Activated naive CD8-positive, alpha-beta T cell treated with anti-CD3 and anti-CD28 coated beads, Interleukin-2, amount 10 ng/mL, durations not matched to agents 7 days and 5 days (primary cell): Measurements from ENCODE around the gene LAMTOR2. TPM values are rescaled to one million over a fixed set of nuclear protein-coding genes. Genes with fewer than 3 reads are reported as not detected.

Experiments used
- ATAC-seq: fragments of 150-1000 bp; cut with Tn5 transposase; one replicate; pipeline ENCODE4 v1.10.0; 2021; ENCODE audit warnings: low read depth, moderate library complexity
- POLR2A ChIA-PET: fragments of 350-600 bp; sonication (Branson Sonifier 250); formaldehyde crosslinking; loops from one replicate; lab custom pipeline; 2021; ENCODE audit warnings: antibody characterized with exemption; lab: Charles Lee
- DNase-seq: peaks from one replicate; pipeline ENCODE4 v3.0.0; 2021
- H3K27ac Mint-ChIP-seq: one replicate; pipeline ENCODE4 v1.8.0; 2022; ENCODE audit warnings: mild to moderate bottlenecking, mixed read lengths
- H3K27me3 Mint-ChIP-seq: one replicate; pipeline ENCODE4 v1.8.0; 2022; ENCODE audit warnings: mild to moderate bottlenecking, moderate library complexity, mixed read lengths
- H3K36me3 Mint-ChIP-seq: one replicate; pipeline ENCODE4 v1.8.0; 2021; ENCODE audit warnings: mild to moderate bottlenecking, mixed read lengths
- H3K4me1 Mint-ChIP-seq: one replicate; pipeline ENCODE4 v1.8.0; 2021; ENCODE audit warnings: mixed read lengths
- H3K4me3 Mint-ChIP-seq: one replicate; pipeline ENCODE4 v1.8.0; 2022; ENCODE audit warnings: mild to moderate bottlenecking, moderate library complexity, mixed read lengths
- H3K9me3 Mint-ChIP-seq: one replicate; pipeline ENCODE4 v1.8.0; 2021; ENCODE audit warnings: mixed read lengths
- total RNA-seq, 2 experiments: library from RNA; stranded (reverse); gene quantifications; one replicate each; pipeline ENCODE4 v1.2.3, GENCODE V29; 2021

The LAMTOR2 gene
- total RNA-seq, 2 experiments from 2014 or later: 50.9 to 52.6 TPM

DNA sequence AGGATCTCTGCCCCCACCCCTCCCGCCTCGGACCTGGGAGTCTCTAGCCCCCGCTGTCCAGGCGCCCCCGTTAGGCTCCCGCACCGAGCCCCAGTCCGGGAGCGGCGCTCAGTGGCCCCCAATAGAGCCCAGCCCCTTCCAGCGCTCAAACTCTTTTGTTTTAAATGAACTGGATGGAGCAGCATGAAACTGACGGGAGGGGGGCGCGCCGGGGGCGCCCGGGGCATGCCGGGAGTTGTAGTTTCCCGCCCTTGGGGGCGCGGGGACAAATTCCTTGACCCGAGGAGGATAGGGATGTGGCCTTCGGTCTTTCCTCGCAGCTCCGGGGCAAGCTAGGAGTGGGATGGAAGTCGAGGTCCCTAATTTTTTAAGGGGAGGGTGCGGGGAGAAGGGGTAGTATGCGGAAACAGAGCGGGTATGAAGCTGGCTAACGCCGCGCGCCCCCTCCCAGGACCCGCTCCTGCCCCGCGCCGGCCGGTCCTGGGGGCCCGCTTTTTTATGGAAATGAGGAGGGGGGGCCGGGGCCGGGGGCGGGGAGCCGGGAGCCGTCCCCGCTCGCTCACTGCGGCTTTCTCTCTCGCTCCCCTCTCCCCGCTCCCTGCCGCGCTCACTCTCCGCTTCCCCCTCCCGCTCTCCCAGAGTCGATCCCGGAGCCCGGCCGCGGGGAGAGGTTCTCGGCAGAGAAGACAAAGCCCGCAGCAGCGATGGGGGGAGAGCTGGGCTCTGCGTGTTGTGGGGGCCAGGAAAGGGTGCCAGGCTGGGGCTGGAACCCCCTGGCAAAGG lies 27.9 kb downstream of the LAMTOR2 start, which contains the start of gene MEX3A:
Gene MEX3A (minus strand): TSS at position 157 of the 783 bp plus-strand sequence. CDS start 467 bp downstream, outside the sequence.
- no peaks in the 10 kb centered on the region for H3K36me3 Mint-ChIP-seq
- POLR2A ChIA-PET: interaction anchor here (1.1 kb wide), 2 partner anchors 22 to 130 kb away, joined by 3 read pairs; partner anchors contain the start of gene PMF1
- peak; percentile 73 for DNase-seq
- H3K4me1 Mint-ChIP-seq: peaks cover 4% of the 10 kb centered on the region
- ATAC-seq: peak; percentile 77
- H3K27me3 Mint-ChIP-seq: peaks cover 77% of the 10 kb centered on the region
- H3K27ac Mint-ChIP-seq: no peak within 1 kb of the TSS
- H3K9me3 Mint-ChIP-seq: no peaks in the 10 kb centered on the region
- peak within 1 kb of the TSS; percentile 84 for H3K4me3 Mint-ChIP-seq

DNA sequence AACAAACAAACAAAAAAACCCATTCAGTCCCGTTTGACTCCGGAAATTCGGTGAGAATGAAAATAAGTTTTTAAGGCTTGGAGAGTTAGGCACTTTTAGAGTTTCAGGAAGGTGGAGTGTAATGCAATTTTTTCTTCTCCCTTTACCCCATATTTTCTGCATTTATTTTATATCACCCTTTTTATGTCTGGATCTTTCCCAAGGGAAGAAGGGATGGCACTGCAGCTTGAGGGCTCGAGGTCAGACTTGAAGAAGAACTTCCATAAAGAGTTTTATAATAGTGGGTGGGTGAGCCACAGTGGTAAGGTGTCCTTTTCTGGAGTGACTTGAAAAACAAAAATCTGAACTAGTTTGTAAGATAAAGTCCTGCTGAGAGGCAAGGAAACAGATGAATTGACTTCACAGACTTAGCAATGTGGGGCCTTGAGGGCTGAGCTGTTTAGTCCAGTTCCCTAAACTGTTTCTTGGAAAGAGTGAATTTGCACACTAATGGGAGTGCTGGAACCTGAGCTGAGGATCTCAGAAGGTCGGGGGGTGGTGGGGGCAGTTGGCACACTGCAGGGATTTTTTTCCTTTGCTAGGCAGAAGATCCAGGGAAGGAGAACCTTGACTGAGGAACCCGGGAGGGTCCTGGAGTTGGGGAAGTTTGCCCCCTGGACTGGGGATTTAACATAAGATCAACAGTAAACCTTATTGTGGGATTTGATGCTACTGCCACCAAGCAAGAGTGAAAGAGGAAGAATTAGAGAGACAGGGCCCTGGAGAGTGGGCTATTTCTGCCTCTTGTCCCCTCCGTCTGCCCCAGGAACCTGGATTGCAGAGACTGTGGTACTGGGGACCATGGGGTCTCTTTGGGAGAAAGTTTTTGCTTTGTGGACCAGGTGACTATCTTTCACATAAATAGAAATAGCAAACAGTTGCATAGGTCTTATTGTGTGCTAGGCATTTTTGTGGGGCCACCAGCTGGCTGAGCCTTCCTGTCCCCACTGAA lies 29.5 kb downstream of the LAMTOR2 start:
- peak overlapping the region; percentile 58 for H3K4me3 Mint-ChIP-seq
- no peak overlapping the region for H3K27ac Mint-ChIP-seq

DNA sequence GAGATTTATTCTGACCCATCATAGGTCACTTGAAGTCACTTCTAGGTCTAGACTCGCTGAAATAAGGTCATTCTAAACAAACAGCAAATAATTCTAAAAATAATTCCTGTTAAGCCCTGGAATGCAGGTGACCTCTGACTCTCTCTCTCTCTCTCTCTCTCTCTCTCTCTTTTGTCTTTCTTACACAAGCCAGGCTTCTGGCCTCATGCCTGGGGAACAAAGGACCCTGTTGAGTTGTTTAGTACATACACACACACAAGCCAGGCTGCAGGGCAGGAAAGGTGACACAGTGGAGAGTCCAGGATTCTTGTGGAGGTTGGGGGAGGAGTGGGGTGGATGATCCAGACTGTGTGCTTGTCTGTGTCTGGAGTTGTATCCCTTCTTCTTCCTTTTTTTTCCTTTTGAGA lies 31.7 kb downstream of the LAMTOR2 start:
- Mint-ChIP-seq H3K36me3 (no peaks in the 10 kb centered on the region), H3K27me3 (peaks cover 65% of the 10 kb centered on the region), H3K4me3 (no peak overlapping the region), H3K27ac (no peak overlapping the region), H3K9me3 (no peaks in the 10 kb centered on the region), H3K4me1 (peaks cover 5% of the 10 kb centered on the region)
- no peak for ATAC-seq
- no peak for DNase-seq
- POLR2A ChIA-PET: no interaction called here

More for the DNA sequence above, 29.5 kb downstream of the LAMTOR2 start:
- POLR2A ChIA-PET: interaction anchor here (1.1 kb wide), 1 partner anchor 21 kb away, joined by 3 read pairs; no protein-coding TSS in a partner anchor
- Mint-ChIP-seq H3K9me3 (no peaks in the 10 kb centered on the region), H3K36me3 (no peaks in the 10 kb centered on the region), H3K4me1 (peaks cover 4% of the 10 kb centered on the region), H3K27me3 (peaks cover 73% of the 10 kb centered on the region)
- DNase-seq: no peak
- no peak for ATAC-seq

DNA sequence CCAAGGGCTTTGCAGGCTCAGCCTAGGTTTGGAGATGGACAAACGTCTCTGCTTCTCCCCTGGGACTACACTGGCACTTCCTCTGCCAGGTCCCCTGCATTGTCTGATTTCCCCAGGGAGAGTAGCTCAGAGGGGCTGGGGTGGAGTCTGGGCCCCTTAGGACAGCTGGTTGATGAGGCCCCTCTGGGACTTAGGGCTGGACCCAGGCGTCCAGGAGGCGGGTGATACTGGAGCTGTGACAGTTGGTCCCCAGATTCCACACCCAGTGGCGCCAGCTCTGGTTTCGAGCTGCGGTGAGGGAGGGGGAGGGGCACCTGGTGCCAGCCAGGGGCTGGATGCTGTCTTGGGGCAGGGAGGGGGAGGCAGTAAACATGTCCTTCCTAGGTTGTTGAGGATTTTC lies 35.1 kb downstream of the LAMTOR2 start:
- POLR2A ChIA-PET: no interaction called here
- Mint-ChIP-seq H3K9me3 (no peaks in the 10 kb centered on the region), H3K27me3 (peaks cover 60% of the 10 kb centered on the region), H3K4me3 (no peak overlapping the region), H3K27ac (no peak overlapping the region), H3K4me1 (peaks cover 1% of the 10 kb centered on the region), H3K36me3 (no peaks in the 10 kb centered on the region)
- no peak for DNase-seq
- ATAC-seq: no peak

DNA sequence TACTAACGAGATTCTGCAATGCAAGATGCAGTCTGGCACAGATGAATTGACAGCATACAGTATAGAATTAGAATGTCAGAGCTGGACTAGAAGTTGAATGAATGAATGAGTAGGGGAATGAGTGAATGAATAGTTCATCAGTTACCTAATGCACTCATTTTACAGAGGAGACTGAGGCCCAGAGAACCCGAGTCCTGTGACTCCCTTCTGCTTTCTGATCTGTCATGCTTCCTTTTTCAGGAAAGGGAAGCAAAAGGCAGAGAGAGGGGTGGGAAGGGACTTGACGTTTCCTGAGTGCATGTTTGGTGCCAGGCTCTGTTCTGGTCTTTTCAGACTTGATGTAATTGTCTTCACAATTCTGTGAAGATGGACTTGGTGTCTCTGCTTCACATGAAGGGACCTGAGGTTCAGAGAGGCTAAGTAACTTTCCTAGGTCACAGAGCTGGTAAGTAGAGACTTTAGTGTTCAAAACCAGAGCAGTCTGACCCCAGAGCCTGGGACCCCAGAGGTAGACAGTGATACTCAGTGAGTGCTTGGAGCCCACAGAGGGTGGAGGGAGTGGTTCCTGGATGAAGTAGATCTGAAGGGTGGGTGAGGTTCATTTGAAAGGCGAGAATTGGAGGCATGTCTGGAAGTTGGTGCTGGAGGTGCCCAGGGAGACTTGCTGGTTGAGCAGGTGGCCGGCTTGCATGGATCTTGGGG lies 35.7 kb downstream of the LAMTOR2 start:
- DNase-seq (no peak), ATAC-seq (peak; percentile 28)
- Mint-ChIP-seq H3K27me3 (peaks cover 59% of the 10 kb centered on the region), H3K27ac (no peak overlapping the region), H3K9me3 (no peaks in the 10 kb centered on the region), H3K4me3 (no peak overlapping the region), H3K36me3 (no peaks in the 10 kb centered on the region), H3K4me1 (peaks cover 1% of the 10 kb centered on the region)
- POLR2A ChIA-PET: interaction anchor here (1.0 kb wide), 1 partner anchor 39 kb away, joined by 3 read pairs; no protein-coding TSS in a partner anchor

DNA sequence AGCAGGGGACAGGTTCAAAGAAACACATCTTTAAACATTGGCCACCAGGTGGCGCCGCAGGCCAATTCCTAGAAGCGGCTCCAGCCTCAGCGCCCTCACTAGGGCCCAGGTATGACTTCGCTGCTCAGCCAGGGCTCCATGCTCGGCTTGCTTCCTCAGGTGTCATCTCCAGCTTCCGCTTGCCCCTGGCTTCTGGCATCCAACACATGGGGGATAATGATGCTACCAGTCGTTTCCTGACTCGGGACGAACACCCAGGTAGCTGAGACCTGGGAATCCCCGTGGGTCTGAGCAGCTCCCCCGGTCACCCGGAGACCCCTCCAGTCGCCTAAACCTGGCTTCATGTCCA lies 36.2 kb downstream of the LAMTOR2 start:
- H3K9me3 Mint-ChIP-seq: no peaks in the 10 kb centered on the region
- no peak overlapping the region for H3K27ac Mint-ChIP-seq
- no peak overlapping the region for H3K4me3 Mint-ChIP-seq
- peaks cover 5% of the 10 kb centered on the region for H3K4me1 Mint-ChIP-seq
- ATAC-seq (peak; percentile 97), DNase-seq (peak; percentile 91)
- POLR2A ChIA-PET: interaction anchor here (1.0 kb wide), 1 partner anchor 39 kb away, joined by 3 read pairs; no protein-coding TSS in a partner anchor
- H3K27me3 Mint-ChIP-seq: peaks cover 59% of the 10 kb centered on the region
- H3K36me3 Mint-ChIP-seq: no peaks in the 10 kb centered on the region

DNA sequence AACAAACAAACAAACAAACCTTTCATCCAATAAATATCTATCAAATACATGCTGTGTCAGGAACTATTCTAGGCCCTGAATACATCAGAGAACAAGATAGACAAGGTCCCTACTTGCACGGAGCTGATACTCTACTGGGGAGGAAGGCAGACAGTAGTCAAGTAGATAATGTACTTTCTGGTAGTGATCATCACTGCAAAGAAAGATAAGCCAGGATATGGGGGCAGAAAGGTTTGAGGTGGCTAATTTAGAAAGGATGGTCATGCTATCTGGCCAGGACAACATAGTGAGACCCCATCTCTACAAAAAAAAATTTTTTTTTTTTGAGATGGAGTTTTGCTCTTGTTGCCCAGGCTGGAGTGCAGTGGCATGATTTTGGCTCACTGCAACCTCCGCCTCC lies 37.0 kb downstream of the LAMTOR2 start:
- no peak overlapping the region for H3K27ac Mint-ChIP-seq
- POLR2A ChIA-PET: interaction anchor here (0.7 kb wide), 1 partner anchor 38 kb away, joined by 3 read pairs; no protein-coding TSS in a partner anchor
- H3K27me3 Mint-ChIP-seq: peaks cover 56% of the 10 kb centered on the region

DNA sequence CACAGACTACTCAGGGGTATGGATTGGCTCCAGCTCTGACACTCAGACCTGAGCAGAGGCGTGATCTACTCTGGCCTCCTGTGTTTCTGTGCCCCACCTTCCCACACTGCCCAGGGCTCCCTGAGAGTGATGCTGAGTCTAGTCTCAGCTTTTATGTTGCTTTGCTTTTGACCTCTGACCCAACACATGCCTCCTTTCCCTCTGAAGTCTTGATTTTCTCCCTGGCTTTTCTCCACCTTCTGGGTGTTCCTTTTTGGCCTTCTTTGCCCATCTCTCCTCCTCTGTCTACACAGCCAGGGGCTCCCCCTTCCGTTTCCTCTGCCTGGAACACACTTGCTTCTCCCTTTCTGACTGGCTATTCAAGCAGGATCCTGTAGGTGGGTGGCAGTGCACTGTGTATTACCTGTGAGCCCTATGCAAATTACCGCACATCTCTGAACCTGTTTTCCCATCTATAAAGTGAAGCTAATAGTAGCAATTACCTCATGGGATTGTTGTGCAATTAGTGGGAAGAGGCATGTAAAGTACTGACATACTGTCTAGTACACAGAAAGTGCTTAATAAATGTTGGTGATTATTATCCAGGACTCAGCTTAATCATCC lies 41.4 kb downstream of the LAMTOR2 start:
- Mint-ChIP-seq H3K27ac (no peak overlapping the region), H3K4me3 (no peak overlapping the region)
- POLR2A ChIA-PET: interaction anchor here (5.0 kb wide), 1 partner anchor 32 kb away, joined by 44 read pairs; no protein-coding TSS in a partner anchor

More for the DNA sequence above, 37.0 kb downstream of the LAMTOR2 start:
- ATAC-seq (no peak), DNase-seq (no peak)
- no peak overlapping the region for H3K4me3 Mint-ChIP-seq
- H3K36me3 Mint-ChIP-seq: no peaks in the 10 kb centered on the region
- no peaks in the 10 kb centered on the region for H3K9me3 Mint-ChIP-seq
- peaks cover 13% of the 10 kb centered on the region for H3K4me1 Mint-ChIP-seq

DNA sequence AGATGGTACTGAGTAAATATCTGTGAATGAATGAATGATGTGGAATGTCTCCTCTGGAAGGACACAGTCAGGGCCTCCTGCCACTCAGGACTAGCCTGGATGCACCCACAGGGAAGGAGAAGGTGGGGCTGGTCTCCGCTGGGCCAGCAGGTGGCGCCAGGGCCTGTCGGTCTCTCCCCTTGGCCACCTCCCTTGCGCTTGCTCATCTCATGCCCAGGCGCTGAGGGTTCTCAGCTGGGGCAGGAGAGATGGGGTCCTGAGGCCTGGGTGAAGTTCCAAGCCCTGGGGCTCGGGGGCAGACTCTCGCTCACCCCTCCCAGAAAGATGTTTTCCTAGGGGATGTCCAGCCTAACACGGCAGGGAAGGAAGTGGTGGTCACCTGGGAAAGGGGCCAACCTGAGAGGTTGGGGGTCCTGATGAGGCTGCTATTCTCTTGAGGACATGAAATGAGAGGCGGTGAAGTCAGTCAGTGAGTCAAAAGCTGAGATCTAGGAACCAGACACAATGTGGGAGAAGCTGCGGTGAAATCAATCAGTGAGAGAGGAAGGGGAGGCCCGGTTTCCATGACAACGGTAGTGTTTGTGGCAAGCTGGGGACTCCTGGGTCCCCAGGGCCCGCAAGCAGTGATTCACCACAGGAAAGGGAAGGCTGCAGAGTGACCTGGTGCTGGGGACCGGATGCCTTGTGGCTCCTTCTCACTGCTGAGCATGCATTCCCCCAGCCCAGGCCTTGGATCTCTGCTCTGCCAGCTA lies 42.2 kb downstream of the LAMTOR2 start:
- H3K4me1 Mint-ChIP-seq: peaks cover 34% of the 10 kb centered on the region
- POLR2A ChIA-PET: interaction anchor here (1.2 to 5.0 kb wide), 2 partner anchors 31 to 116 kb away, joined by 3 to 44 read pairs; partner anchors contain the start of gene PMF1
- peaks cover 56% of the 10 kb centered on the region for H3K27me3 Mint-ChIP-seq
- H3K9me3 Mint-ChIP-seq: no peaks in the 10 kb centered on the region
- no peak overlapping the region for H3K27ac Mint-ChIP-seq
- H3K4me3 Mint-ChIP-seq: peak overlapping the region; percentile 31
- H3K36me3 Mint-ChIP-seq: no peaks in the 10 kb centered on the region
- DNase-seq (peak; percentile 82), ATAC-seq (peak; percentile 80)

More for the DNA sequence above, 41.4 kb downstream of the LAMTOR2 start:
- peaks cover 32% of the 10 kb centered on the region for H3K4me1 Mint-ChIP-seq
- H3K9me3 Mint-ChIP-seq: no peaks in the 10 kb centered on the region
- DNase-seq (no peak), ATAC-seq (no peak)
- H3K36me3 Mint-ChIP-seq: no peaks in the 10 kb centered on the region
- peaks cover 57% of the 10 kb centered on the region for H3K27me3 Mint-ChIP-seq

DNA sequence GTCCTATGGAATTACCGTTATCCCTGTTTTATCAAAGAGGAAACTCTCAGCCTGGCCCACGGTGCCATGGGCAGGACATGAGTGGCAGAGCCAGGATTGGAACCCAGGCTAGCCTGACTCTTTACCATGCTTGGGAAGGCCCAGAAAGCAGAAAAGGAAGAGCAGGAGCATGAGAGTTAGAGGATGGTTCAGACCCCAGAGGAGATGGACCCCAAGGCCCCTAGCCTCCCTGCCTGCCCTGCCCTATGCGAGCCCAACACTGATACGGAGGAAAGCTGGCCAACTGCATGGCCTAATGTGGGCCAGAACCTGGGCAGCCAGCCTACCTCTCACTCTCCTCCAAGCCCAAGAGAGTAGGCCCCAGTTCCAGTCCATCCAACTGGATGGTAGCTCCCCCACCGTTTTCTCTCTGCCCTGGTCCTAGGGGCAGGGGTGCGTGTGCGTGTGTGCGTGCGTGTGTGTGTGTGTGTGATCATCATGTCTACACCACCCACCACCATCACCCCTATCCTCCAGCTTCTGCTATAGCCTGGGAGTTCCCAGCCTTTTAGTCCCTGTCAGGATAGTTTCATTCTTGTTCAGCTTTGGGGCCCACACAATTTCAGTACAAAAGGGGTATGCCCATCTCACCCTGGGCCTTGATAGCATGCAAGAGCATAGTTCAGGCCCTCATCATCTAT lies 43.1 kb downstream of the LAMTOR2 start:
- Mint-ChIP-seq H3K36me3 (no peaks in the 10 kb centered on the region), H3K27me3 (peaks cover 59% of the 10 kb centered on the region), H3K27ac (no peak overlapping the region), H3K4me1 (peaks cover 34% of the 10 kb centered on the region), H3K4me3 (no peak overlapping the region), H3K9me3 (no peaks in the 10 kb centered on the region)
- DNase-seq (no peak), ATAC-seq (peak; percentile 8)
- POLR2A ChIA-PET: interaction anchor here (1.1 to 5.0 kb wide), 3 partner anchors 20 to 115 kb away, joined by 3 to 44 read pairs (median 6); partner anchors contain the start of gene PMF1

DNA sequence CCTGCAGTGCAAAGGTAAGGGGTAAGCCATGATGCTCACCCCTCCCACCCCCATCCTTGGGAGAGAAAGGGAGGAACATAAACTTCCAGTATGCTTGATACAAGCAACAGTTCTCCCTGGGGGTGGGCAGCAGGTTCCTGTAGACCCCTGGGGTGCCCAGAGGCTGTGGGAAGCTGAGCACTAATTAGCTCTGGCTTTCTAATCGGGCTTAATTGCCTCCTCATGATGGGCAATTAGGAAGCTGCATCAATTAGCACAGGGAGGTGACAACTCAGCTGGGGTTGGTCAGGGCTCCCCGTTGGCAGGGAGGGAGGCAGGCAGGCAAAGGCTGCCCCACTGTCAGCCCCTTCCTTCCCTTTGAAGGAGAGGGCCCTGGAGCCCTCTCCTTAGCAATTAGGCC lies 44.2 kb downstream of the LAMTOR2 start:
- Mint-ChIP-seq H3K9me3 (no peaks in the 10 kb centered on the region), H3K36me3 (no peaks in the 10 kb centered on the region), H3K27ac (no peak overlapping the region), H3K4me3 (no peak overlapping the region), H3K27me3 (peaks cover 56% of the 10 kb centered on the region), H3K4me1 (peaks cover 36% of the 10 kb centered on the region)
- DNase-seq (no peak), ATAC-seq (no peak)
- POLR2A ChIA-PET: interaction anchor here (0.7 to 5.0 kb wide), 5 partner anchors 16 to 126 kb away, joined by 3 to 44 read pairs (median 6); partner anchors contain the start of gene LMNA
